ENCODE data around the gene ADGRF4. TPM values are rescaled to one million over a fixed set of nuclear protein-coding genes. Genes with fewer than 3 reads are reported as not detected.

Gene ADGRF4
- total RNA-seq, 1 donor from 2014 or later: 10.1 TPM

DNA sequence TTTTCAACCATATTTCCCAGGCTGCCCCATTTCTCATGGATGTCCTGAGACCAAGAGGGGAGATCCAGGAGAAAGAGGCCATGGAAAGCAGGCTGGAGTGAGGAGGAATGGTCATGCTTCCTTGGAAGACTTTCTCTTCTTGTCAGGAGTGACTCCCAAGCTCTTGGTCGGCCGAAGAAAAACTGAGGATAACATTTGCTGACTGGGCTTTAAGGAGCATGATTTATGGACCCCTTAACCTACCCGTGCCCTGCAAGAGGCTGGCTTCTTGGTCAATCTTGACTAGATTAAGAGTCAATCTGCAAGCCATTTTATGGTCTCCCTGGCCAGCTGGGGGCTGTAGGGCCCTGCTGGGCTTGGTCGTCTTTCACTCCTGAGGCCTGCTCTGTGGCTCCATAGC is 22.8 kb downstream of the ADGRF4 start:
- Histone ChIP-seq H3K4me3 (no peak overlapping the region), H3K27ac (no peak overlapping the region), H3K27me3 (no peaks in the 10 kb centered on the region), H3K9me3 (no peaks in the 10 kb centered on the region), H3K36me3 (no peaks in the 10 kb centered on the region), H3K4me1 (no peaks in the 10 kb centered on the region)
- no peak for DNase-seq (ENCODE audit: extremely low spot score in 2 of 2)
- intact Hi-C loops (cut with DNase I): no loop called here
- no peak for TF ChIP-seq POLR2AphosphoS5 (IDR thresholded peaks at IDR 0.05; ENCODE audit: insufficient read depth in 1 of 2, low read depth in 1 of 2)
- TF ChIP-seq, protein P1, sequence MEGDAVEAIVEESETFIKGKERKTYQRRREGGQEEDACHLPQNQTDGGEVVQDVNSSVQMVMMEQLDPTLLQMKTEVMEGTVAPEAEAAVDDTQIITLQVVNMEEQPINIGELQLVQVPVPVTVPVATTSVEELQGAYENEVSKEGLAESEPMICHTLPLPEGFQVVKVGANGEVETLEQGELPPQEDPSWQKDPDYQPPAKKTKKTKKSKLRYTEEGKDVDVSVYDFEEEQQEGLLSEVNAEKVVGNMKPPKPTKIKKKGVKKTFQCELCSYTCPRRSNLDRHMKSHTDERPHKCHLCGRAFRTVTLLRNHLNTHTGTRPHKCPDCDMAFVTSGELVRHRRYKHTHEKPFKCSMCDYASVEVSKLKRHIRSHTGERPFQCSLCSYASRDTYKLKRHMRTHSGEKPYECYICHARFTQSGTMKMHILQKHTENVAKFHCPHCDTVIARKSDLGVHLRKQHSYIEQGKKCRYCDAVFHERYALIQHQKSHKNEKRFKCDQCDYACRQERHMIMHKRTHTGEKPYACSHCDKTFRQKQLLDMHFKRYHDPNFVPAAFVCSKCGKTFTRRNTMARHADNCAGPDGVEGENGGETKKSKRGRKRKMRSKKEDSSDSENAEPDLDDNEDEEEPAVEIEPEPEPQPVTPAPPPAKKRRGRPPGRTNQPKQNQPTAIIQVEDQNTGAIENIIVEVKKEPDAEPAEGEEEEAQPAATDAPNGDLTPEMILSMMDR (IDR thresholded peaks at IDR 0.05): no peak
- no peak for TF ChIP-seq POLR2A (IDR thresholded peaks at IDR 0.05)

DNA sequence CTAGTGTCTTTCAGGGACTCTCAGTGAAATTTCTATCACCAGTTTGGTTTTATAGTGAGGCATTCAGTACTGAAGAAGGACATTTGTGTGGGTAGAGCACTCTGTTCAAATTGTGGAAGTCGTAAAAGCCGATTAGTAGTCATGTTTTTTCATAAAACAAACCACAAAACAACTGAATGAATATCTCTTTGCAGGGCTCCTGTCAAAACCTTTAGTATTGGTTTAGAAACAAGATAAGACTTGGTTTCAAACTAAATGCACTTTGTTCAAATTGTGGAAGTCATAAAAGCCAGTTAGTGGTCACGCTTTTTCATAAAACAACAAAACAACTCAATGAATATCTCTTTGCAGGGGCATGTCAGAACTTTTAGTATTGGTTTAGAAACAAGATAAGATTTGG is 23.8 kb downstream of the ADGRF4 start:
- Histone ChIP-seq H3K9me3 (no peaks in the 10 kb centered on the region), H3K27ac (no peak overlapping the region), H3K4me3 (no peak overlapping the region), H3K27me3 (no peaks in the 10 kb centered on the region), H3K36me3 (no peaks in the 10 kb centered on the region), H3K4me1 (no peaks in the 10 kb centered on the region)
- TF ChIP-seq POLR2A (IDR thresholded peaks at IDR 0.05) (no peak), POLR2AphosphoS5 (IDR thresholded peaks at IDR 0.05; ENCODE audit: insufficient read depth in 1 of 2, low read depth in 1 of 2) (no peak)
- TF ChIP-seq, protein P1 (IDR thresholded peaks at IDR 0.05): no peak
- intact Hi-C loops (cut with DNase I): no loop called here
- DNase-seq (ENCODE audit: extremely low spot score in 2 of 2): no peak

DNA sequence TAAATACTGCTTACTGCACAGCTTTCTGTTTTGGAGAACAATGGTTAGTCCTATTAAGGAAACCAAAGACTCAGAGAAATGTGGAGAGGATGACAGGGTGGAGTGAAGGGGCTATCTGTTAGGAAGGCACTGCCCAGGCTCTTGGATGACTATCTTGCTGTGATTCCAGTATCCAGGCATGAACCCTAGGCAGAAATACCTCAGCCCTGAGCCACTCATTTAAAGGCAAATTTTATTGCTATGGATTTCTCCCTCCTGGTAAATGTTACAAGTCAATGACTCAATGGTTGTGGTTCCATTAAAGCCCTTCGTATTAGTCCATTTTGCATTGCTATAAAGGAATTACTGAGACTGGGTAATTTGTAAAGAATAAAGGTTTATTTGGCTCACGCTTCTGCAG is 25.9 kb downstream of the ADGRF4 start:
- H3K36me3 ChIP-seq: no peaks in the 10 kb centered on the region
- no peak overlapping the region for H3K4me3 ChIP-seq
- TF ChIP-seq POLR2A (IDR thresholded peaks at IDR 0.05) (no peak), POLR2AphosphoS5 (IDR thresholded peaks at IDR 0.05; ENCODE audit: insufficient read depth in 1 of 2, low read depth in 1 of 2) (no peak)
- TF ChIP-seq, protein P1 (IDR thresholded peaks at IDR 0.05): no peak
- no peak for DNase-seq (ENCODE audit: extremely low spot score in 2 of 2)
- no peaks in the 10 kb centered on the region for H3K4me1 ChIP-seq
- no peak overlapping the region for H3K27ac ChIP-seq
- H3K9me3 ChIP-seq: no peaks in the 10 kb centered on the region
- intact Hi-C loops (cut with DNase I): no loop called here
- no peaks in the 10 kb centered on the region for H3K27me3 ChIP-seq

DNA sequence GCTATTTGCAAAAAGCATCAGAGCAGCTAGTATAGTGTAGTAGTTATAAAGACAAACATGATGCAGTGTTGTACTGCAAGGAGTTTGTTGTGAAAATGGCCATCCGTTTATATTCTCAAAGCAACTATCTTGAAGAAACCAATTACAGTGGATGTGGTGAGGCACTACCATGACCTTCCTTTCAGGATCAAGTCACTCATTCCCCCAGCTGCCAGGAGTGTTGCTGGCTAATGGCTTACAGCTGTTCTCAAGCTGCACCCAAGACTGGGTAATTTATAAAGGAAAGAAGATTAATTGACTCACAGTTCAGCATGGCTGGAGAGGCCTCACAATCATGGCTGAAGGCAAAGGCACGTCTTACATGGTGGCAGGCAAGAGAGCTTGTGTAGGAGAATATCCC is 29.0 kb downstream of the ADGRF4 start:
- H3K9me3 ChIP-seq: no peaks in the 10 kb centered on the region
- intact Hi-C loops (cut with DNase I): no loop called here
- DNase-seq (ENCODE audit: extremely low spot score in 2 of 2): no peak

DNA sequence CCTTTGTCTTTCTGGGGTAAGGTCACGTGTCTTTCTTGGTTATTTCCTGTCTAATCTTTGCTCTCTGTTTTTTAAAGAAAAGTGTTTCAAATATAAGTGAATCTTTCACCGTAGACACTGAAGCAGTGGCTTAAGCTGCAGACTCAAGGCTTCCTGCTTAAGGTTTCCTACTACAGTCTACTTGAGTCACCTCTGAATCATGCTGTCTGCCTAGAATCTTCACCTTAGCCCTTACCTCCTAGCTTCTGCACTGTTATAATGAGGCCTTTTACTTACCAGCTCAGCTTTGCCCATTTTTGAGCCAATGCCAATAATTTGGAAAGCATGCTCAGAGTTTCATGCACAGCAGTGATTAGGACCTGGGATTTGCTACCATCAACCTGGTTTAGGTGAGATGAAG is 30.6 kb downstream of the ADGRF4 start:
- Histone ChIP-seq H3K4me3 (no peak overlapping the region), H3K4me1 (no peaks in the 10 kb centered on the region), H3K9me3 (no peaks in the 10 kb centered on the region), H3K27me3 (no peaks in the 10 kb centered on the region), H3K27ac (no peak overlapping the region), H3K36me3 (no peaks in the 10 kb centered on the region)
- no peak for TF ChIP-seq POLR2A (IDR thresholded peaks at IDR 0.05)
- TF ChIP-seq, protein P1 (IDR thresholded peaks at IDR 0.05): no peak
- no peak for TF ChIP-seq POLR2AphosphoS5 (IDR thresholded peaks at IDR 0.05; ENCODE audit: insufficient read depth in 1 of 2, low read depth in 1 of 2)
- intact Hi-C loops (cut with DNase I): no loop called here
- no peak for DNase-seq (ENCODE audit: extremely low spot score in 2 of 2)

More for the DNA sequence above, 29.0 kb downstream of the ADGRF4 start:
- Histone ChIP-seq H3K27ac (no peak overlapping the region), H3K36me3 (no peaks in the 10 kb centered on the region), H3K27me3 (no peaks in the 10 kb centered on the region), H3K4me1 (no peaks in the 10 kb centered on the region), H3K4me3 (no peak overlapping the region)
- no peak for TF ChIP-seq POLR2AphosphoS5 (IDR thresholded peaks at IDR 0.05; ENCODE audit: insufficient read depth in 1 of 2, low read depth in 1 of 2)
- TF ChIP-seq, protein P1 (IDR thresholded peaks at IDR 0.05): no peak
- TF ChIP-seq POLR2A (IDR thresholded peaks at IDR 0.05): no peak

Data from vagina (tissue), 2 donors.